Peyer's patch (tissue), 4 donors: Measurements from ENCODE around the gene MEPE.

Experiments
- POLR2A ChIP-seq, 2 donors: fragments of 450-650 bp; IDR thresholded peaks; one replicate each; pipeline ENCODE4 v1.5.1; 2017; ENCODE audit warnings: antibody characterized with exemption in 2 of 2, mild to moderate bottlenecking in 2 of 2, moderate library complexity in 2 of 2
- TF ChIP-seq, protein P1 (sequence below), 6 experiments: fragments of 450-650 bp in 4 of 6; fragments of 200-600 bp in 2 of 6; sonication (generic) in 1 of 6; IDR thresholded peaks; one replicate each; pipeline ENCODE4 v1.5.1; 2017 to 2019; ENCODE audit warnings: antibody characterized with exemption in 6 of 6, mild to moderate bottlenecking in 3 of 6, moderate library complexity in 1 of 6

DNA sequence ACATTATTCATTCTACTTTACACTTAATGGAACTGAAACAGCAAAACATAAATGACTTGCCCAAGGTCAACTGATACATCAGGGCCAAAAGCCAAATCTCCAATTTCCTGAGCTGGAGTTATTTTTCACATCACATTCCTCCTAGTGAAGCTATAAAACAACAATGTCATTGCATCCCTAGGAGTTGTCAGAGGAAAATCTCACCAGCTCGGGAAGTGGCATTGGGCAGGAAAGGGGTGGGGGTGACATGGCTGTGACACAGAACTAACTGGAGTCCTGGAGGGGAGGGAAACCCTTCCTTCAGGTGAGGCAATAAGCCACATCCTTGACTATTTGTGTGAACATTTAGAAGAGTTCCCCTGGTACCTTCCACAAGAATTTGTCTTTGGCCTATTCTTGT is 47.3 kb downstream of the MEPE start:
- TF ChIP-seq, protein P1, sequence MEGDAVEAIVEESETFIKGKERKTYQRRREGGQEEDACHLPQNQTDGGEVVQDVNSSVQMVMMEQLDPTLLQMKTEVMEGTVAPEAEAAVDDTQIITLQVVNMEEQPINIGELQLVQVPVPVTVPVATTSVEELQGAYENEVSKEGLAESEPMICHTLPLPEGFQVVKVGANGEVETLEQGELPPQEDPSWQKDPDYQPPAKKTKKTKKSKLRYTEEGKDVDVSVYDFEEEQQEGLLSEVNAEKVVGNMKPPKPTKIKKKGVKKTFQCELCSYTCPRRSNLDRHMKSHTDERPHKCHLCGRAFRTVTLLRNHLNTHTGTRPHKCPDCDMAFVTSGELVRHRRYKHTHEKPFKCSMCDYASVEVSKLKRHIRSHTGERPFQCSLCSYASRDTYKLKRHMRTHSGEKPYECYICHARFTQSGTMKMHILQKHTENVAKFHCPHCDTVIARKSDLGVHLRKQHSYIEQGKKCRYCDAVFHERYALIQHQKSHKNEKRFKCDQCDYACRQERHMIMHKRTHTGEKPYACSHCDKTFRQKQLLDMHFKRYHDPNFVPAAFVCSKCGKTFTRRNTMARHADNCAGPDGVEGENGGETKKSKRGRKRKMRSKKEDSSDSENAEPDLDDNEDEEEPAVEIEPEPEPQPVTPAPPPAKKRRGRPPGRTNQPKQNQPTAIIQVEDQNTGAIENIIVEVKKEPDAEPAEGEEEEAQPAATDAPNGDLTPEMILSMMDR (IDR thresholded peaks at IDR 0.05), result no peak
- no peak for TF ChIP-seq POLR2A (IDR thresholded peaks at IDR 0.05)
